Activated naive CD4-positive, alpha-beta T cell treated with anti-CD3 and anti-CD28 coated beads, Interleukin-2, amount 50 U/mL, for 24 hours (primary cell): ENCODE results near the gene IQGAP3.

Experiments used
- H3K27ac Mint-ChIP-seq: one replicate; pipeline ENCODE4 v1.8.0; 2021; ENCODE audit warnings: mild to moderate bottlenecking, mixed read lengths
- H3K27me3 Mint-ChIP-seq: one replicate; pipeline ENCODE4 v1.8.0; 2021; ENCODE audit warnings: mixed read lengths
- H3K36me3 Mint-ChIP-seq: one replicate; pipeline ENCODE4 v1.8.0; 2021; ENCODE audit warnings: mixed read lengths
- H3K4me1 Mint-ChIP-seq: one replicate; pipeline ENCODE4 v1.8.0; 2021; ENCODE audit warnings: mixed read lengths
- H3K4me3 Mint-ChIP-seq: one replicate; pipeline ENCODE4 v1.8.0; 2021; ENCODE audit warnings: mild to moderate bottlenecking, mixed read lengths
- H3K9me3 Mint-ChIP-seq: one replicate; pipeline ENCODE4 v1.8.0; 2021; ENCODE audit warnings: mixed read lengths

Gene IQGAP3

DNA sequence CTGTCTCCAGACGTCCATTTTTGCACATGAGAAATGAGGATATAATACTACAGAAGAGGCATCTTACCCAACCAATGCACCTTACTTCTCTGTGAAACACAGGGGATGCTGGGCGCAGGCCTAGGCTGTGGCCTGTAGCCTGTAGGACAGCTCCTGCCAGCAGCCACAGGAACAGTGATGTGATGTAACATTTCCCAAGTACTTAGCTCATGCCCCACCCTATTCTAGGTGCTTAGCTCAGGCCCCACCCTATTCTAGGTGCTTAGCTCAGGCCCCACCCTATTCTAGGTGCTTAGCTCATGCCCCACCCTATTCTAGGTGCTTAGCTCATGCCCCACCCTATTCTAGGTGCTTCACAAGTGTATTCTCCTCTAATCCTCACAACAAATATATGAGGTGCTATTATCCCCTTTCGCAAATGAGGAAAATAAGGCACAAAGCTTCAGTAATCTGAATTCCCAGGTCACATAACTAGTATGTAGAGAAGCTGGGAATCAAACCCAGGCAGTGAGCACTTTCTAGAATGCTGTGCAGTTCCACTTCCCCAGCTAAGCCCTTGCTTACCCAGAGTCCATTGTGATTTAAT, 14.6 kb upstream of the IQGAP3 start:
- no peak overlapping the region for H3K4me3 Mint-ChIP-seq
- H3K27ac Mint-ChIP-seq = no peak overlapping the region
- no peaks in the 10 kb centered on the region for H3K9me3 Mint-ChIP-seq
- H3K36me3 Mint-ChIP-seq = no peaks in the 10 kb centered on the region
- H3K27me3 Mint-ChIP-seq = no peaks in the 10 kb centered on the region
- H3K4me1 Mint-ChIP-seq = peaks cover 27% of the 10 kb centered on the region

DNA sequence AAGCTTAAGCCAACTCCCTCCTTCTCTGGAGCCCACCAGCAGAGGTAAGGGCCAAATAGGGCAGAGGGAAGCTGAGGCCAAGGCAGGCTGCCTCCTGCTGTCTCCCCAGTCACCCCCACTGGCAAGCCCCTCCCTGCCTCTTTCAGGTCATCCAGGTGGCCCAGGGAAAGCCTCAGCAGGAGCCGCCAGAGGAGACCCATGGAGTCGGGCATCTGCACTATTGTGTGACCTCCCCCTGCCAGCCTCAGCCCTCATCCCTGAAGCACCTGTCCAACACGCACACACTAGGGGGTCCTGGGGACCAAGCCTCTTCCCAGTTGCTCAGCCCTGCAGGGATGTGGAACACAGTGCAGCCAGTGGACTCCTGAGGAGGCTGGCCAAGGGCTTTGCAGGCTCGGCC, 14.0 kb upstream of the IQGAP3 start:
- H3K4me1 Mint-ChIP-seq = peaks cover 31% of the 10 kb centered on the region
- H3K27ac Mint-ChIP-seq = no peak overlapping the region
- H3K36me3 Mint-ChIP-seq = no peaks in the 10 kb centered on the region
- H3K9me3 Mint-ChIP-seq = no peaks in the 10 kb centered on the region
- no peak overlapping the region for H3K4me3 Mint-ChIP-seq
- no peaks in the 10 kb centered on the region for H3K27me3 Mint-ChIP-seq

DNA sequence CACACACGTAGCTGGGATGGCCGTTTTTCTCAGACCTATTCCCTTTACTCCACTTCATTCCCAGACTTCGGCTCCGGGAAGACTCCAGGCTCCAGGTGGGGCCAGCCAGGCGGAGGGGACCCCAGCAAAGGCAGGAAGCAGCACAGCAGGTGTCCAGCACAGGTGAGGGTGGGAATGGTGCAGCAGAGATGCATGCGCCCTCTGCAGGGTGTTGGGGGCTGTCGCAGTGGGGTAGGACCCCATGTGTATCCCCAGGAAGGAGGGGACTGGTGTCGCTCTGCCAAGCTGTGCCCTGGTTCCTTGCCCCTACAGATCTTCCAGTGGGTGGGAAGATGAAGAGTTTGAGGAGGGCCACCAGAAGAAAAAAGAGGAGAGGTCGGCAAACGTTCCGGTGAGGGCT, 12.4 kb upstream of the IQGAP3 start:
- no peak overlapping the region for H3K4me3 Mint-ChIP-seq
- H3K4me1 Mint-ChIP-seq = peaks cover 28% of the 10 kb centered on the region
- H3K27me3 Mint-ChIP-seq = no peaks in the 10 kb centered on the region
- no peaks in the 10 kb centered on the region for H3K36me3 Mint-ChIP-seq
- no peak overlapping the region for H3K27ac Mint-ChIP-seq
- H3K9me3 Mint-ChIP-seq = no peaks in the 10 kb centered on the region

DNA sequence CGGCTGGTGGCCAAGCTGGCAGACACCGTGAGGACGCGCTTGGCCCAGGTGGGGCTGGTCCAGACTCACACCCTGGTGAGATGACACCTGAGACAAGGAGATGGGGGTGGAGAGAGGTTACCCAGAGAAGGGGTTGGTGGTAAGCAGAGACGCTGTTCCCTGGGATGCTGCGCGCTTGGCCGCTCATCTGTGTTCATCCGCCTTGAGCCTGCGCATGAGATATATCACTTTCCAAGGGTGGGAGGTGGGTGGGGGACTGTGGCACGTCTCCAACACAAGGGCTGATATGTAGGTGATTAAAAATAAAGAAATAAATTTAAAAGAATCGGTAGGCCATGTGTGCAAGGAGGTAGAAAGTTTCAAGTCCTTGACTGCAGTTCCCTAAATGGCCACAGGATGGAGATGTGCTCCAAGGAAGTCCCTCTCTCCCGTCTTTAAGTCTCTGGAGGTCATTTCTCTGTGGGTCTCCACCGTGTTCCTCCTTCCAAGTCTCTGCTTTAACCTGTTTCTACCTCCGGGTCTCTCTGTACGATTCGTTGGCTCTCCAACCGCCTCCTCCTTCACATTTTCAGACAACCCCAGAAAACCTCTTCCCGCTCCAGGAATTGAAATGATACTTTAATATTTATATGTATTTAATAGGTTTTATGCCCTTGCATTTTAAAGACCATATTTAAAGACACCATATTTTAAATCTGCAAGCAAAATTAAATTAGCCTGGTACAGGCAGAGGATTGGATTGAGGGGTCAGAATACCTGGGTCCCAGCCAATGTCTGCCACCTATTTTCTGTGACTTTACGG, 11.7 kb upstream of the IQGAP3 start:
- Mint-ChIP-seq H3K9me3 (no peaks in the 10 kb centered on the region), H3K4me1 (peaks cover 28% of the 10 kb centered on the region), H3K4me3 (peak overlapping the region; percentile 59), H3K27ac (no peak overlapping the region), H3K27me3 (no peaks in the 10 kb centered on the region), H3K36me3 (no peaks in the 10 kb centered on the region)

DNA sequence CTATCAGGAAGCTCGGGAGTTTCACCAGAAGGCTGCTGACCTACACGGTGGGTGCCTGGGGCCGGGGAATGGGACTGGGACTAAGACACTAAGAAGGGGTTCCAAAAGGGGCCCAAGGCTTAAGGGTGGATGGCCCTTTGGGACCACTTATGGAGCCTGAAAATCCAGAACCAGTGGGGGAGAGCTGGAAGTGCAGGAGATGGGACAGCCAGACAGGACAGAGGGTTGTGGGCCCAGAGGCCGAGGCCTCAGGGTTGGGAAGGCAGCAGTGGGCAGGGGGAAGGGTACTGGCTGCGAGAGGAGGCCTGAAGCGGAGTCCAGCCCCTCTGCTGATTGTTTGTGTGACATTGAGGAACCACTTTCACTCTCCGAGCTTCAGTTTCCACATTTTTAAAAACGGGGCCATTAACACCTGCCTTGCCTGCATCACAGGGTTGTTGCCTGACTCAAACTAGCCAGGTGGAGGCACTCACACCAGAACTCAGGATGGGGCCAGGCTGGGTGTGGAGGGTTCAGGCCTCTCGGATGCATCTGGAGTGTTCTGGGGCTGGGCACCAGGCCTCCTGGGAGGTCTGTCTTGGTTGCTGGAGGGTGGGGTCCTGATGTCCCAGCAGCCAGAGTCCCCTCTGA, 10.1 kb upstream of the IQGAP3 start:
- Mint-ChIP-seq H3K9me3 (no peaks in the 10 kb centered on the region), H3K4me1 (peaks cover 28% of the 10 kb centered on the region), H3K4me3 (peak overlapping the region; percentile 87), H3K27me3 (no peaks in the 10 kb centered on the region), H3K27ac (peak overlapping the region; percentile 98), H3K36me3 (no peaks in the 10 kb centered on the region)

DNA sequence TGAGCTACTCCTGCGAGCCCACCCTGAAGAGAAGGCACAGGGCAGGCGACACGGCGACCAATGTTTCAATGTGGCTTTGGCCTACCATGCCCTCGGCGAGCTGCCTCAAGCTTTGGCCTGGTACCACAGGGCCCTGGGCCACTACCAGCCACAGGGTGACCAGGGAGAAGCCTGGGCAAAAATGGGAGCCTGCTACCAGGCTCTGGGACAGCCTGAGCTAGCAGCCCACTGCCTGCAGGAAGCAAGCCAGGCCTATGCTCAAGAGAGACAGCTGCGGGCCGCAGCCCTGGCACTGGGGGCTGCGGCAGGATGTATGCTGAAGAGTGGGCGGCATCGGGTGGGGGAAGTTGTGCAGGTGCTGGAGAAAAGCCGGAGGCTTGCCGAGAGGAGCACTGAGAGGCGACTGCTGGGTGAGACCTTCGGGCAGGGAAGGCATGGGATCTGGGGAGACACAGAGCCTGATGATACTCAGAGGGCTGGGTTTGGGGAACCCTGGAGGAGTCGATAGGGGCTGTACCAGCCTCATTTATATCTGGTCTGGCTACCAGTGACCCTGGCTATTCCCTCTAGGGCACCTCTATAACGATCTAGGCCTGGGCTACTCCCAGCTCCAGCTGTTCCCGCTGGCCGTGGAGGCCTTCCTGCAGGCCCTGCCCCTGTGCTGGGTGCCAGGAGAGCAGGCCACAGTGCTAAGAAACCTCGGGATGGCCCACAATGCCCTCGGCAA, 9.5 kb upstream of the IQGAP3 start:
- Mint-ChIP-seq H3K27ac (peak overlapping the region; percentile 98), H3K36me3 (no peaks in the 10 kb centered on the region), H3K27me3 (no peaks in the 10 kb centered on the region), H3K4me3 (peak overlapping the region; percentile 87), H3K4me1 (peaks cover 28% of the 10 kb centered on the region), H3K9me3 (no peaks in the 10 kb centered on the region)

DNA sequence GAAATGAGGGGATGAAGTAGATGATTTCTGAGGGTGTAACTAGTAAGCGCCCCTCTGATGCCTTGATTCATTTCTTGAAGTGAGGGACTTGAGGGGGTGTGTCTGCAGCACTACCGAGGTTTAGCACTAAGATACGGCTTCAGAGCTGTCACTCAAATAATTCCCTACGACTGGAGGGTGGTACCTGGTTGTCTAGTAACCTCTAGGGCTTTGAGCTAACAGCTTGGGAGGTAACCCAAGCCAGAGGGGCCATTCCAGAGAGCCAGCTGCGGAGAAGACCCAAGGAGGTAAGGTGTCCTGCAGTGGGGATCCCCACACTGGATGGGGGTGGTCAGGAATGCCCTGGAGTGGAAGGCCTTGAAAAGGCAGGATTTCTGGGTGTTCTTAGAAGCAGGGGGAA, 7.1 kb upstream of the IQGAP3 start, which contains the start of gene TTC24:
TTC24 (plus strand) TSS at position 252 of the 400 bp plus-strand sequence. CDS start 1,642 bp downstream, outside the sequence.
- no peak within 1 kb of the TSS for H3K4me3 Mint-ChIP-seq
- no peaks in the 10 kb centered on the region for H3K9me3 Mint-ChIP-seq
- no peaks in the 10 kb centered on the region for H3K36me3 Mint-ChIP-seq
- no peaks in the 10 kb centered on the region for H3K27me3 Mint-ChIP-seq
- peaks cover 28% of the 10 kb centered on the region for H3K4me1 Mint-ChIP-seq
- H3K27ac Mint-ChIP-seq = no peak within 1 kb of the TSS

DNA sequence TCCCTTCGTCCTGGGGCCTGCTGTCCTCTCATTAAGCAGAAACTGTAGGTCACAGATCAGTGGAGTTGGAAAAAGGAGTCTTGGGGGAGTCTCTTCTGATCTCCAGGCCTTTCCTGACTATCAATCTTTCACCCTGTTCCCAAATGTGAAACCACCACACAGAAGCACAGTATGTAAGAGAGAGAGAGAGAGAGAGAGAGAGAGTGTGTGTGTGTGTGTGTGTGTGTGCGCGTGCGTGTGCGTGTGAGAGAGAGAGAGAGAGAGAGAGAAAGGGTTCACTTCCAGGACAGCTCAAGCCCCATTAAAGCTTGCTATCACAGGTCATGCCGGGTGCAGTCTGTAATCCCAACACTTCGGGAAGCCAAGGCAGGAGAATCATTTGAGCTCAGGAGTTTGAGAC, 5.7 kb upstream of the IQGAP3 start:
- Mint-ChIP-seq H3K36me3 (no peaks in the 10 kb centered on the region), H3K4me1 (peaks cover 21% of the 10 kb centered on the region), H3K4me3 (no peak overlapping the region), H3K9me3 (no peaks in the 10 kb centered on the region), H3K27ac (no peak overlapping the region), H3K27me3 (peaks cover 2% of the 10 kb centered on the region)

DNA sequence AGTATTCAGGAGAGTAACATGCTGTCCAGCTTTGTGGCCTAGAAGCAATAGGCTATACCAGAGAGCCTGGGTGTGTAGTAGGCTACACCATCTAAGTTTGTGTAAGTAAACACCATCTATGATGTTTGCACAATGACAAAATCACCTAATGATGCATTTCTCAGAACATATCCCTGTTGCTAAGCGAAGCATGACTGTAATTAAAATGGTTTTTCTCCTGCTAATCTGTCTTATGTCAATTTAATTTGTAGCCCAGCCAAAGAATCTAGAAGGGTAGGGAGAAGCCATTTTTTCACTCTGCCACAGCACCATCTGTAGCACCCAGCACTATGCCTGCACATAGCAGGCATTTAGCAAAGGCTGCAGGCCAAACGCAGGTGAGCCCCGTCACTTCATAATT, 5.2 kb upstream of the IQGAP3 start:
- H3K9me3 Mint-ChIP-seq = no peaks in the 10 kb centered on the region
- H3K27me3 Mint-ChIP-seq = peaks cover 7% of the 10 kb centered on the region
- peaks cover 21% of the 10 kb centered on the region for H3K4me1 Mint-ChIP-seq
- no peaks in the 10 kb centered on the region for H3K36me3 Mint-ChIP-seq
- no peak overlapping the region for H3K4me3 Mint-ChIP-seq
- H3K27ac Mint-ChIP-seq = peak overlapping the region; percentile 1

DNA sequence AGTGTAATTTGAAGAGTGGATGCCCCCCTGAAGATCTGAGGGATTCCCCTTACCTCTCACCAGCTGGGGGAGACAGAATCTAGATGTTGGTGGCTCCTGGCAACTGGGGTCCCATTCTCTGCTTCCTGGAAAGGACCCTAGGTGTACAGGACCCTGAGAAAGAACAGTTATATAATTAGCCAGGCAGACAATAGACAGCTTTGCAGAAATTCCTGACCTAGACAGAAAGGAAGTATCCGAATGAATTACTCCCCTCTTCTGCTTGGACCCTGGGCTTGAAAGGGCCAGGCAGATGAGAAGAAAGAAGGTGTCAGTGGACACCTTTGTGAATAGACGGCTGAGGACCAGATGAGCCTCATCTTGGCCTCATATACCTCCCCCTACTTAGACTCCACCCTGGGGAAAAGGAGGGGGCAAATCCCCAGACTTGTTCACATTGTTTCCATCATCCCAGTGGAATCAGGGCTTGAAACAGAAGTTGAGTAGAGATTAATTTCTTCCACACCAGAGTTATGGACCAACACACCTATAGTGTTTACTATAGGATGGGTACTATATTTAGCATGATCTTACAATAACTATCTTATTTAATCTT, 1.8 kb upstream of the IQGAP3 start:
- Mint-ChIP-seq H3K4me3 (no peak overlapping the region), H3K9me3 (no peaks in the 10 kb centered on the region), H3K4me1 (peaks cover 22% of the 10 kb centered on the region), H3K27me3 (peaks cover 20% of the 10 kb centered on the region), H3K36me3 (no peaks in the 10 kb centered on the region), H3K27ac (no peak overlapping the region)

DNA sequence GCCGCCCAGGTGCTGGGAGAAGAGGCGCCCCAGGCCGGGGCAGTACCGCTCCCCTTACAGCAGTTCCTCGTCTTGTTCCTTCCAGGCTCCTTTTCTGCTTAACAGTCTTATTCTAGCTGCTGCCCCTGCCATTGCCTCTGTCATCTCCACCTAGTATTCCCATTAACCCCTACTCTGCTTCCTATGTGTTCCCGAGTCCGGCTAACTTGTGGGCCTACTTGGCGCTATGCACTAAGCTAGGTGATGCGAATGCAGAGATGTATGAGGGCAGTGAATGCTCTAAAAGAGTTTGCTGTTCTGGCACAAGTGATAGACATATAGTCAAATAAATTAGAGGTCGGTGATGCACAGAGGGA, 276 bp upstream of the IQGAP3 start:
- peak overlapping the region; percentile 83 for H3K4me3 Mint-ChIP-seq
- peaks cover 20% of the 10 kb centered on the region for H3K27me3 Mint-ChIP-seq
- peak overlapping the region; percentile 31 for H3K27ac Mint-ChIP-seq
- H3K9me3 Mint-ChIP-seq = no peaks in the 10 kb centered on the region
- peaks cover 22% of the 10 kb centered on the region for H3K4me1 Mint-ChIP-seq
- no peaks in the 10 kb centered on the region for H3K36me3 Mint-ChIP-seq

DNA sequence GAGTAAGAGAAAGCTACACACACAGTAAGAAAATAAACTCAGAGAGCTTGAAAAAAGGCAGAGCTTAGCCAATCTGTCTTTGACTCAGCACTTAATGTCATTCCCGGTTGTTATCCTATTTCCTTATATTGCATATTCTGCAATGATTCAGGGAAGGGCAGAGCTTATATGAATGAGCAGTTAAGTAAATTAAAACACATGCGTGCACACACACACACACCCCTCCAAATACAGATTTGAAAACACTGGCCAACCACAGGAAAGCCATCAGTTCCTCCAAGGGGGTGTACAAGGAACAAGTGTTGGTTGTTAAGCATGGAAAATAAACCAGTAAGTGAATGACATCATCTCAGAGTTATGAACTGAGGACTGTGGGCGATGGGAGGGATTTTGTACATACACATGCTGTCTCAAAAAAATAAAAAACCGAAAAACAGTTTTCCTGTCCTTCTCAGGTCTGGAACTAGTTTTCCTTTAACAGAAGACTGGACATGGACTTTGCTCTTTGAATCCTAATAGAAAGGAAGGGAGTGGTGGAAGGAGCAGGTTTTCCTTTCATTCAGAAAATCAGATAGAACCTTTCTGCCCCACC, 1.0 kb downstream of the IQGAP3 start:
- no peaks in the 10 kb centered on the region for H3K9me3 Mint-ChIP-seq

DNA sequence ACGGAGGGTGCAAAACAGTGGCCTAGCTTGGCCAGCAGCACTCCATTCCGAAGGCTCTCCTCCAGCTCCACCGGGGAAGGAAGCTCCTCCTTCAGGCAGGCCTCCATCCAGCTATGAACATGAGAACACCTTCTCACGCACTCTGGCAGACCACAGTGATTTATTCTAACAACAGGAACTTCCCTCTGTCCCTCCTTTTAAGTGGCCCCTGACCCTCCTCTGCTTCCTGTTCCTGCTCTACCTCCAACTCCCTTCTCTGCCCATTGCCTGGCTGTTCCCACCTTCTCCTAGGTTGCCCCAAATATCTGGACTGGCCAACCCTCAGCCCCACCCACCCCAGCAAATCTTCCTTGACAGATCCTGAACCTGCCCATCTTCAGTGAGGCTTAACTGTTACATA, 5.9 kb downstream of the IQGAP3 start:
- Mint-ChIP-seq H3K27me3 (peaks cover 9% of the 10 kb centered on the region), H3K4me3 (no peak overlapping the region), H3K36me3 (no peaks in the 10 kb centered on the region), H3K4me1 (peaks cover 5% of the 10 kb centered on the region), H3K27ac (no peak overlapping the region), H3K9me3 (no peaks in the 10 kb centered on the region)

More for the DNA sequence above, 1.0 kb downstream of the IQGAP3 start:
- peak overlapping the region; percentile 62 for H3K27ac Mint-ChIP-seq
- no peaks in the 10 kb centered on the region for H3K36me3 Mint-ChIP-seq
- peaks cover 22% of the 10 kb centered on the region for H3K4me1 Mint-ChIP-seq
- H3K4me3 Mint-ChIP-seq = peak overlapping the region; percentile 23
- H3K27me3 Mint-ChIP-seq = peaks cover 20% of the 10 kb centered on the region

DNA sequence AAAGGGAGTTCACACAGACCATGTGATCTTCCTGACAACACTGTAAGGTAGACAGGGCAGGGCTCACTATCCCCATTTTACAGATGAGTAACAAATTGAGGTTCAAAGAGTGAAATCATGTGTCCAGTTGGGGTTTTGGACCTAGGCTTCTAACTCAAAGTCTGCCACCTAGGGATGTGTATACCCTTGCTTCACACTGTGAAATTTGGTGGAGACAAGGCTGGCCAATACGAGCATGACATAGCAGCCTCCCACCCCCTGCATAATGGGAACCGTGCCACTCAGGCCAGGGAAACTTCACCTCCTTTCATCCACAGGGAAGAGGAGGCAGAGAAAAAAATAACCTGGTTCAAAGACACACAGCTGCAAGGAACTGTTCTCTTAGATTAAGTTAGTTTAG, 6.8 kb downstream of the IQGAP3 start:
- Mint-ChIP-seq H3K4me3 (no peak overlapping the region), H3K9me3 (no peaks in the 10 kb centered on the region), H3K27me3 (no peaks in the 10 kb centered on the region)

DNA sequence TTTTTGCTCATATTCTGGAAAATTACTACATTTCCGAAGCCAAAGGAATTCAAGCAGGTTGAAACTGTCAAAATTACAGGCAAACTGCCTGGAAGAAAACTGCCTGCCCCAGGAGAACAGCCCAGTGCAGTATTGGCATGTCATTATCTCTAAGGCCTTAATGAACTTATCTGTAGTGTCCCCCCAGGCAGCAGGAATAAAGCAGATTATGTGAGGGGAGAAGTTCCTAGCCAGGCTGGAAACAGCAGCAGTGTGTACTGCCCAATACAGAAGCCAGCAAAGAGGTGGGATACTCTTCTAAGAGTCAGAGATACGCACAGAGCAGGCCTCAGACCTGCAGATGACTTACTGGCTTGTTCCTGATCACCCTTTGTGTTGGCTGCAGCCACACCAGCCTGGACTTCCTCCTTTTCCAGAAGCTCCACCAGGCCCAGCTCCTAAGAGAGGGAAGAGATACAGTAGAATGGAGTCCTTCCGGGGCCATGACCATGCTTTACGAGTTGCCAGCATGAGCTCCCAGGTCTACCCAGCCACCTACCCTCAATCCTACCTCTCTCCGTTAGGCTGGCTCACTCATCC, 11.7 kb downstream of the IQGAP3 start:
- Mint-ChIP-seq H3K4me1 (no peaks in the 10 kb centered on the region), H3K36me3 (no peaks in the 10 kb centered on the region), H3K9me3 (no peaks in the 10 kb centered on the region), H3K27ac (no peak overlapping the region), H3K27me3 (no peaks in the 10 kb centered on the region), H3K4me3 (no peak overlapping the region)

More for the DNA sequence above, 6.8 kb downstream of the IQGAP3 start:
- Mint-ChIP-seq H3K4me1 (no peaks in the 10 kb centered on the region), H3K36me3 (no peaks in the 10 kb centered on the region), H3K27ac (no peak overlapping the region)
